Natural killer cell treated with Interleukin-12 subunit alpha and Interleukin-12 subunit beta and Interleukin-15 and Interleukin-18, amount 100 ng/mL, for 72 hours (primary cell): ENCODE measurements around the gene FXYD3. TPM values are rescaled to one million over a fixed set of nuclear protein-coding genes. Genes with fewer than 3 reads are reported as not detected.
A peak's percentile ranks its signal among the peaks of the same experiment; 100 is the strongest.

Experiments used
- ATAC-seq, 2 donors: fragments of 150-1000 bp; cut with Tn5 transposase in 1 of 2; sonication (Bioruptor Pico), chemical (Tn5 transposase) in 1 of 2; 2 replicates each; pipeline ENCODE4 v1.10.0; 2021
- DNase-seq: peaks from one replicate; pipeline ENCODE4 v3.0.0; 2022; ENCODE audit warnings: low spot score
- H3K27ac Mint-ChIP-seq, 2 donors: 1 replicate in 1 of 2; 2 replicates in 1 of 2; pipeline ENCODE4 v1.8.0; 2022; ENCODE audit warnings: mixed read lengths in 2 of 2, mild to moderate bottlenecking in 1 of 2, moderate library complexity in 1 of 2
- H3K27me3 Mint-ChIP-seq, 2 donors: 1 replicate in 1 of 2; 2 replicates in 1 of 2; pipeline ENCODE4 v1.8.0; 2022; ENCODE audit warnings: mixed read lengths in 2 of 2
- H3K36me3 Mint-ChIP-seq: one replicate; pipeline ENCODE4 v1.8.0; 2022; ENCODE audit warnings: mixed read lengths
- H3K4me1 Mint-ChIP-seq, 2 donors: 1 replicate in 1 of 2; 2 replicates in 1 of 2; pipeline ENCODE4 v1.8.0; 2022; ENCODE audit warnings: low read depth in 2 of 2, mixed read lengths in 2 of 2, mild to moderate bottlenecking in 1 of 2
- H3K4me3 Mint-ChIP-seq: one replicate; pipeline ENCODE4 v1.8.0; 2022; ENCODE audit warnings: mixed read lengths
- H3K9me3 Mint-ChIP-seq: 2 replicates; pipeline ENCODE4 v1.8.0; 2022; ENCODE audit warnings: mixed read lengths
- total RNA-seq, 2 donors: library from RNA; stranded (reverse); gene quantifications; one replicate each; pipeline ENCODE4 v1.2.3, GENCODE V29; 2022

The FXYD3 gene
- total RNA-seq = not detected

DNA sequence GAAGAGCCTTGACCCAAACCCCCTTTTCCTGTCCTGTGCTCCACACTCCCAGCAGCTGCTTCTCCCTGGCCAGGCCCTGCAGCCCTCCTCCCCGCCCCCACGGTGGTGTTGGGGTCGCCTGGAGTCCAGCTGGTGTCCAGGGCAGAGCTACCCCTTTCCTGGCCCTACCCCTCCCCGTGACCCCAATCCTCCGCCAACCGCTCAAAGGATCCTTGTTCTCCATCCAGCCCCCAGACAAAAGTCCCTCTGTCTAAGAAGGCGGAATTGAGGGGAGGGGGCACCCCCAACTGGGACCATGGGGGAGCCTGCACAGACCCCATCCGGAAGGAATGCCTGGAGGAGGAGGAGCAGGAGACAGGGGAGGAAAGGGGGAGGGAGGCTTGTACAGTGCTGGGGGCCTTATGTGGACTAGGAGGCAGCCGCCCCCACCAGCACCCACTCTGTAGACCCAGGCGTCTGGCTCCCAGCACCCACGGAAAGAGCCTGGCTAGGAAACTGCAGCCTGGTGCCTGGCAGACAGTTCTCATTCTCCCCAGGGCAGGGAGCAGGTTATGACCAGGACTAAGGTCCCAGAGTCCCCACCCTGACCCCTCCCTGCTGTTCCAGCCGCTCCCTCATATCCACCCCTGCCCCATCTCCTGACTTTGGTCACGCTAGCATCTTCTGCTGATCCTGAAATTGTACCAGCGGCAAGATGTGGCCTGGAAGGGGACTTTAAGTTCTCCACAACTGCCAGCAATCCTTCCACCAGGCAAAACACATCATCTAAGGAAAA is at the start of gene FXYD3:
TSS of gene FXYD3 (plus strand) at position 647 of the 775 bp plus-strand sequence. CDS start 3,554 bp downstream, outside the sequence.
- Mint-ChIP-seq H3K27me3 (peaks cover 0 to 6% of the 10 kb centered on the region in 2 donors), H3K4me3 (no peak within 1 kb of the TSS), H3K9me3 (no peaks in the 10 kb centered on the region), H3K27ac (peak within 1 kb of the TSS in 1 of 2 donors; percentile 5), H3K4me1 (peaks cover 0 to 6% of the 10 kb centered on the region in 2 donors), H3K36me3 (no peaks in the 10 kb centered on the region)
- DNase-seq = no peak
- ATAC-seq = no peak

GRCh38 chr19:35066121-35066520 is 49.5 kb upstream of the FXYD3 start:
- Mint-ChIP-seq H3K36me3 (no peaks in the 10 kb centered on the region), H3K4me1 (peaks cover 0 to 7% of the 10 kb centered on the region in 2 donors), H3K9me3 (no peaks in the 10 kb centered on the region), H3K27ac (no peak overlapping the region), H3K4me3 (no peak overlapping the region), H3K27me3 (peaks cover 0 to 3% of the 10 kb centered on the region in 2 donors)
- no peak for DNase-seq
- ATAC-seq = no peak

GRCh38 chr19:35066691-35067563 is 48.7 kb upstream of the FXYD3 start:
- peak; percentile 93 to 95 for ATAC-seq
- Mint-ChIP-seq H3K4me3 (no peak overlapping the region), H3K27ac (peak overlapping the region in 1 of 2 donors; percentile 37), H3K9me3 (no peaks in the 10 kb centered on the region), H3K4me1 (peaks cover 0 to 7% of the 10 kb centered on the region in 2 donors), H3K36me3 (no peaks in the 10 kb centered on the region), H3K27me3 (peaks cover 0 to 3% of the 10 kb centered on the region in 2 donors)
- peak; percentile 93 for DNase-seq

DNA sequence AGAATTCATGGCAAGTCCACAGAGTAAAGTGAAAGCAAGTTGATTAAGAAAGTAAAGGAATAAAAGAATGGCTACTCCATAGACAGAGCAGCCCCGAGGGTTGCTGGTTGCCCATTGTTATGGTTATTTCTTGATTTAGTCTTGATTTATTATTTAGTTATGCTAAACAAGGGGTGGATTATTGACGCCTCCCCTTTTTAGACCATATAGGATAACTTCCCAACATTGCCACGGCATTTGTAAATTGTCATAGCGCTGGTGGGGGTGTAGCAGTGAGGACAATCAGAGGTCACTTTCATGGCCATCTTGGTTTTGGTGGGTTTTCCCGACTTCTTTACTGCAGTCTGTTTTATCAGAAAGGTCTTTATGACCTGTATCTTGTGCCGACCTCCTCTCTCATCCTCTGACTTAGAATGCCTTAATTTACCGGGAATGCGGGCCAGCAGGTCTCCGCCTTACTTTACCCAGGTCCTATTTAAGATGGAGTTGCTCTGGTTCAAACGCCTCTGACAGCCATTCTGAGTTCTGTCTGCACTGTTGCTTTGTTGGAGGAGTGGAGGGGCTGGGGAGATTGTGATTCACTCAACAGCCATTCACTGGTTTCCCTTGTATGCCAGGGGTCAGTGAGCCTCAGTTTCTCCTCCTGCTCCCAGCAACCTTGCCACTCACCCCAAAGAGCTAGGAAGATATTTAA is 46.5 kb upstream of the FXYD3 start:
- H3K9me3 Mint-ChIP-seq = no peaks in the 10 kb centered on the region
- H3K4me1 Mint-ChIP-seq = peaks cover 0 to 7% of the 10 kb centered on the region in 2 donors
- H3K36me3 Mint-ChIP-seq = no peaks in the 10 kb centered on the region
- no peak for ATAC-seq
- H3K27ac Mint-ChIP-seq = no peak overlapping the region
- peaks cover 0 to 3% of the 10 kb centered on the region in 2 donors for H3K27me3 Mint-ChIP-seq
- peak; percentile 20 for DNase-seq
- H3K4me3 Mint-ChIP-seq = no peak overlapping the region

GRCh38 chr19:35069696-35070095 is 45.9 kb upstream of the FXYD3 start:
- H3K27ac Mint-ChIP-seq = no peak overlapping the region
- no peak overlapping the region for H3K4me3 Mint-ChIP-seq

GRCh38 chr19:35070471-35070870 is 45.2 kb upstream of the FXYD3 start:
- Mint-ChIP-seq H3K9me3 (no peaks in the 10 kb centered on the region), H3K27me3 (peaks cover 6% of the 10 kb centered on the region in 2 donors), H3K4me3 (no peak overlapping the region), H3K4me1 (peaks cover 0 to 10% of the 10 kb centered on the region in 2 donors), H3K27ac (no peak overlapping the region), H3K36me3 (no peaks in the 10 kb centered on the region)
- DNase-seq (peak; percentile 12), ATAC-seq (no peak)

More at GRCh38 chr19:35069696-35070095, 45.9 kb upstream of the FXYD3 start:
- DNase-seq (no peak), ATAC-seq (no peak)
- Mint-ChIP-seq H3K9me3 (no peaks in the 10 kb centered on the region), H3K27me3 (peaks cover 0 to 3% of the 10 kb centered on the region in 2 donors), H3K36me3 (no peaks in the 10 kb centered on the region), H3K4me1 (peaks cover 0 to 7% of the 10 kb centered on the region in 2 donors)

DNA sequence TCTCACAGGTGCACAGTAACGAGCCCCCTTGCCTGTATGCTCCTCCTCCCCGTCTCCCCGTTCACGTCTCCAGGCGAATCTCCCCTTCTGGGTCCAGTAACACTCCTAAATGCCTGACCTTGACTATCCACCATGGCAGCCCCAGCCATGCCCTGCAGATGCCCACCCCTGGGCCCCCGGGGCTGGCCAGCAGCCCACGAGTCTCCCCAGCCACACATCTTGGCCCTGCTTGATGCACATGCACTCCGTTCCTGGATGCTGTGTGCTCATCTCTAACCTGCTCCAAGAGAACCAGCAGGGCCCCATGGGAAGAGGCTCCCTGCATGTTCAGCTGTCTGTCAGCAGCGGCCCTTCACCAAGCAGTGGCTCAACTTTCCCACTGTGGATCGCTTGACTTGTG is 42.1 kb upstream of the FXYD3 start:
- H3K4me3 Mint-ChIP-seq = no peak overlapping the region

DNA sequence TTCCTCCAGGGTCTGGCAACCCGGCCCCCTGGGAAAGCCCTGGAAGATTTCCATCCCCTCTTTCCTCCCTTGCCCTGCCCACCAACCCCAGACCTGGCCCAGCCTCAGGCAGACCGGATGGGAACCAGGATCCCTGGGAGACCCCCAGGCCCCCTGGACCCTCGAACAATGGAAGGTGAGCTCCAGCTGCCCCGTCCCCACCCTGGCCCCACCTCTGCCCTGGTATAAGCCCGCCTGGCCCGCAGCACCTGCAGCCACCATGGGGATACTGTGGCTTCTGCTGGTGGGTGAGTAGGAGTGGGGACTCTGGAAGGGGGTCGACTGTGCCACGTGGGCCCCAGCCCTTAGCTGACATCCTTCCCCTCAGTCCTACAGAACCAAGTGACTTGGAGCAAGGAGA is 41.7 kb upstream of the FXYD3 start:
- Mint-ChIP-seq H3K27ac (no peak overlapping the region), H3K36me3 (no peaks in the 10 kb centered on the region), H3K4me1 (peaks cover 7 to 10% of the 10 kb centered on the region in 2 donors)

More for the DNA sequence above, 42.1 kb upstream of the FXYD3 start:
- H3K4me1 Mint-ChIP-seq = peaks cover 7 to 10% of the 10 kb centered on the region in 2 donors
- no peaks in the 10 kb centered on the region for H3K9me3 Mint-ChIP-seq
- no peaks in the 10 kb centered on the region for H3K36me3 Mint-ChIP-seq
- ATAC-seq (no peak), DNase-seq (no peak)
- peaks cover 6 to 7% of the 10 kb centered on the region in 2 donors for H3K27me3 Mint-ChIP-seq
- H3K27ac Mint-ChIP-seq = no peak overlapping the region

DNA sequence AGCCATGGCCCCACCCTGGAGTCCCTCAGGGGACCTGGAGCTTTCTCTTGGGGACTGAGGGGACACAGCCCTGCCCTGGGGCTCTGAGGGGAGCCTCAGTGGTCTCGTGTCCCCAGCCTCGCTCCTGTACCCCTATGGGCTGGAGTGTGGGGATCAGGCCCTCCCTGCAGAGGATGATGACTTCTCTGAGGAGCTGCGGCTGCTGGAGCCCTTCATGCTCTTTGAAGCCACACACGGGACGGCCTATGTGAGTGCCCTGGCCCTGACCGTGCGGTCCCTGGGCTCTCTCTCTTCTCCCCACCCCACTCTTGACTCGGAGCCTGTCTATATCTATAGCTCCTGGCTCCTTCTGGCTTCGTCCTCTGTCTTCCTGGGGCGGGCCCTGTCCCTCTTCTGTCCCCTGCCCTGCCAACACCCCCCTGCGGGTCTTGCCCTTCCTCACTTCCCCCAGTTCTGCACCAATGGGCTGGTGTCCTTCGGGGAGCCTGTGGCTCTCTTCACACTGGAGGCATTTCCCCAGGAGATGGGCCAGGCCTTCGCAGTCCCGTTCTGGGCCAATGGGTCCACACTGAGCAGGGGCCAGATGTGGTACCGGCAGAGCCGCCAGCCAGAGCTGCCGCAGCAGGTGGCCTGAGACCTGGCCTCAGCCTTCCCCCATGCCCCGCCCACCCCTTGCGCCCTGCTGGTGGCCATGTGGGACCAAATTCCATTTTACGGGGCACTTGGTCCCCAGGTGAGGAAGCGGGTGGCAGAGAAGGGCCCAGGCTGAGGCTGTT is 41.0 kb upstream of the FXYD3 start:
- Mint-ChIP-seq H3K27me3 (peaks cover 6 to 7% of the 10 kb centered on the region in 2 donors), H3K9me3 (no peaks in the 10 kb centered on the region), H3K36me3 (no peaks in the 10 kb centered on the region)

More for the DNA sequence above, 41.7 kb upstream of the FXYD3 start:
- ATAC-seq = peak; percentile 7 to 20
- H3K4me3 Mint-ChIP-seq = no peak overlapping the region
- H3K9me3 Mint-ChIP-seq = no peaks in the 10 kb centered on the region
- DNase-seq = no peak
- H3K27me3 Mint-ChIP-seq = peaks cover 7 to 9% of the 10 kb centered on the region in 2 donors

GRCh38 chr19:35075202-35076025 is 40.2 kb upstream of the FXYD3 start:
- H3K4me1 Mint-ChIP-seq = peaks cover 7 to 10% of the 10 kb centered on the region in 2 donors
- H3K4me3 Mint-ChIP-seq = no peak overlapping the region
- H3K36me3 Mint-ChIP-seq = no peaks in the 10 kb centered on the region
- H3K27ac Mint-ChIP-seq = no peak overlapping the region
- no peaks in the 10 kb centered on the region for H3K9me3 Mint-ChIP-seq
- DNase-seq (no peak), ATAC-seq (no peak)
- H3K27me3 Mint-ChIP-seq = peaks cover 6 to 7% of the 10 kb centered on the region in 2 donors

More for the DNA sequence above, 41.0 kb upstream of the FXYD3 start:
- no peak for ATAC-seq
- no peak overlapping the region for H3K4me3 Mint-ChIP-seq
- DNase-seq = no peak
- peaks cover 7 to 10% of the 10 kb centered on the region in 2 donors for H3K4me1 Mint-ChIP-seq
- H3K27ac Mint-ChIP-seq = no peak overlapping the region

GRCh38 chr19:35076026-35076370 is 39.6 kb upstream of the FXYD3 start:
- H3K4me1 Mint-ChIP-seq = peaks cover 7 to 10% of the 10 kb centered on the region in 2 donors
- no peak overlapping the region for H3K27ac Mint-ChIP-seq
- ATAC-seq (no peak), DNase-seq (peak; percentile 52)
- no peaks in the 10 kb centered on the region for H3K36me3 Mint-ChIP-seq
- H3K27me3 Mint-ChIP-seq = peaks cover 6 to 7% of the 10 kb centered on the region in 2 donors
- no peaks in the 10 kb centered on the region for H3K9me3 Mint-ChIP-seq
- H3K4me3 Mint-ChIP-seq = no peak overlapping the region

- Mint-ChIP-seq H3K36me3 (no peaks in the 10 kb centered on the region), H3K27ac (no peak overlapping the region), H3K4me3 (no peak overlapping the region), H3K27me3 (peaks cover 6 to 7% of the 10 kb centered on the region in 2 donors), H3K9me3 (no peaks in the 10 kb centered on the region), H3K4me1 (peaks cover 7 to 10% of the 10 kb centered on the region in 2 donors)
- ATAC-seq (no peak), DNase-seq (peak; percentile 44)
Observed at GRCh38 chr19:35076657-35077056, 39.0 kb upstream of the FXYD3 start.
